ENCODE data around the gene HCFC1R1.
A peak's percentile ranks its signal among the peaks of the same experiment; 100 is the strongest.

HCFC1R1 gene

GRCh38 chr16:2980227-2981176 is 43.2 kb downstream of the HCFC1R1 start, which contains the start of gene PKMYT1:
PKMYT1 (minus strand) TSS chr16:2980446; CDS start chr16:2979657, 789 bp downstream.
- DNase-seq (ENCODE audit: insufficient read length, low spot score) (peak; percentile 100), FAIRE-seq (peak; percentile 98)
- peak; percentile 81 for TF ChIP-seq POLR2A (IDR thresholded peaks at IDR 0.05; ENCODE audit: low read depth, low read length)
- no peak for TF ChIP-seq PAX5 (IDR thresholded peaks at IDR 0.05; ENCODE audit: insufficient read depth, low read length, severe bottlenecking)
- TF ChIP-seq POU2F2 (IDR thresholded peaks at IDR 0.05; ENCODE audit: low read depth, low read length) = no peak
- TF ChIP-seq TAF1 (IDR thresholded peaks at IDR 0.05; ENCODE audit: low read depth, low read length) = peak; percentile 56; the same call in 1 of the 2 replicates
- TF ChIP-seq POLR2AphosphoS5 (IDR thresholded peaks at IDR 0.05; ENCODE audit: low read depth, low read length) = peak; percentile 79; the same call in 1 of the 2 replicates
- no peak for TF ChIP-seq SPI1 (IDR thresholded peaks at IDR 0.05; ENCODE audit: low read depth, low read length)

- DNase-seq (ENCODE audit: insufficient read length, low spot score) (no peak), FAIRE-seq (peak; percentile 16)
- TF ChIP-seq POU2F2 (IDR thresholded peaks at IDR 0.05; ENCODE audit: low read depth, low read length) (no peak), SPI1 (IDR thresholded peaks at IDR 0.05; ENCODE audit: low read depth, low read length) (no peak), POLR2AphosphoS5 (IDR thresholded peaks at IDR 0.05; ENCODE audit: low read depth, low read length) (no peak), TAF1 (IDR thresholded peaks at IDR 0.05; ENCODE audit: low read depth, low read length) (no peak), POLR2A (IDR thresholded peaks at IDR 0.05; ENCODE audit: low read depth, low read length) (no peak), PAX5 (IDR thresholded peaks at IDR 0.05; ENCODE audit: insufficient read depth, low read length, severe bottlenecking) (no peak)
Measured at GRCh38 chr16:2979669-2980226, 44.0 kb downstream of the HCFC1R1 start.

GRCh38 chr16:2977440-2977839 is 46.3 kb downstream of the HCFC1R1 start:
- FAIRE-seq (no peak), DNase-seq (ENCODE audit: insufficient read length, low spot score) (no peak)
- TF ChIP-seq PAX5 (IDR thresholded peaks at IDR 0.05; ENCODE audit: insufficient read depth, low read length, severe bottlenecking) (no peak), POU2F2 (IDR thresholded peaks at IDR 0.05; ENCODE audit: low read depth, low read length) (no peak), POLR2AphosphoS5 (IDR thresholded peaks at IDR 0.05; ENCODE audit: low read depth, low read length) (no peak), TAF1 (IDR thresholded peaks at IDR 0.05; ENCODE audit: low read depth, low read length) (no peak), SPI1 (IDR thresholded peaks at IDR 0.05; ENCODE audit: low read depth, low read length) (no peak), POLR2A (IDR thresholded peaks at IDR 0.05; ENCODE audit: low read depth, low read length) (no peak)

- DNase-seq (ENCODE audit: insufficient read length, low spot score) (no peak), FAIRE-seq (no peak)
- TF ChIP-seq POLR2AphosphoS5 (IDR thresholded peaks at IDR 0.05; ENCODE audit: low read depth, low read length) = no peak
- no peak for TF ChIP-seq POU2F2 (IDR thresholded peaks at IDR 0.05; ENCODE audit: low read depth, low read length)
- no peak for TF ChIP-seq TAF1 (IDR thresholded peaks at IDR 0.05; ENCODE audit: low read depth, low read length)
- TF ChIP-seq POLR2A (IDR thresholded peaks at IDR 0.05; ENCODE audit: low read depth, low read length) = no peak
- no peak for TF ChIP-seq PAX5 (IDR thresholded peaks at IDR 0.05; ENCODE audit: insufficient read depth, low read length, severe bottlenecking)
- no peak for TF ChIP-seq SPI1 (IDR thresholded peaks at IDR 0.05; ENCODE audit: low read depth, low read length)
Measured at GRCh38 chr16:2976673-2977072, 47.1 kb downstream of the HCFC1R1 start.

- FAIRE-seq = no peak
- TF ChIP-seq POU2F2 (IDR thresholded peaks at IDR 0.05; ENCODE audit: low read depth, low read length) (no peak), POLR2A (IDR thresholded peaks at IDR 0.05; ENCODE audit: low read depth, low read length) (no peak), PAX5 (IDR thresholded peaks at IDR 0.05; ENCODE audit: insufficient read depth, low read length, severe bottlenecking) (no peak), TAF1 (IDR thresholded peaks at IDR 0.05; ENCODE audit: low read depth, low read length) (no peak), POLR2AphosphoS5 (IDR thresholded peaks at IDR 0.05; ENCODE audit: low read depth, low read length) (no peak), SPI1 (IDR thresholded peaks at IDR 0.05; ENCODE audit: low read depth, low read length) (no peak)
- DNase-seq (ENCODE audit: insufficient read length, low spot score) = no peak
Measured at GRCh38 chr16:2976201-2976600, 47.5 kb downstream of the HCFC1R1 start.

- no peak for DNase-seq (ENCODE audit: insufficient read length, low spot score)
- TF ChIP-seq POU2F2 (IDR thresholded peaks at IDR 0.05; ENCODE audit: low read depth, low read length) = no peak
- no peak for TF ChIP-seq POLR2AphosphoS5 (IDR thresholded peaks at IDR 0.05; ENCODE audit: low read depth, low read length)
- no peak for TF ChIP-seq PAX5 (IDR thresholded peaks at IDR 0.05; ENCODE audit: insufficient read depth, low read length, severe bottlenecking)
- TF ChIP-seq POLR2A (IDR thresholded peaks at IDR 0.05; ENCODE audit: low read depth, low read length) = no peak
- TF ChIP-seq TAF1 (IDR thresholded peaks at IDR 0.05; ENCODE audit: low read depth, low read length) = no peak
- no peak for TF ChIP-seq SPI1 (IDR thresholded peaks at IDR 0.05; ENCODE audit: low read depth, low read length)
- no peak for FAIRE-seq
Measured at GRCh38 chr16:2975161-2975795, 48.5 kb downstream of the HCFC1R1 start.

GRCh38 chr16:2974319-2975056 is 49.3 kb downstream of the HCFC1R1 start:
- no peak for DNase-seq (ENCODE audit: insufficient read length, low spot score)
- FAIRE-seq = no peak
- TF ChIP-seq TAF1 (IDR thresholded peaks at IDR 0.05; ENCODE audit: low read depth, low read length) = no peak
- no peak; the same call in 1 of the 2 replicates for TF ChIP-seq POLR2AphosphoS5 (IDR thresholded peaks at IDR 0.05; ENCODE audit: low read depth, low read length)
- no peak for TF ChIP-seq POLR2A (IDR thresholded peaks at IDR 0.05; ENCODE audit: low read depth, low read length)
- no peak for TF ChIP-seq PAX5 (IDR thresholded peaks at IDR 0.05; ENCODE audit: insufficient read depth, low read length, severe bottlenecking)
- TF ChIP-seq SPI1 (IDR thresholded peaks at IDR 0.05; ENCODE audit: low read depth, low read length) = no peak
- TF ChIP-seq POU2F2 (IDR thresholded peaks at IDR 0.05; ENCODE audit: low read depth, low read length) = no peak

- no peak for TF ChIP-seq POU2F2 (IDR thresholded peaks at IDR 0.05; ENCODE audit: low read depth, low read length)
- TF ChIP-seq SPI1 (IDR thresholded peaks at IDR 0.05; ENCODE audit: low read depth, low read length) = no peak
- no peak for TF ChIP-seq POLR2AphosphoS5 (IDR thresholded peaks at IDR 0.05; ENCODE audit: low read depth, low read length)
- TF ChIP-seq POLR2A (IDR thresholded peaks at IDR 0.05; ENCODE audit: low read depth, low read length) = no peak; the same call in 1 of the 2 replicates
- no peak for TF ChIP-seq PAX5 (IDR thresholded peaks at IDR 0.05; ENCODE audit: insufficient read depth, low read length, severe bottlenecking)
- no peak for TF ChIP-seq TAF1 (IDR thresholded peaks at IDR 0.05; ENCODE audit: low read depth, low read length)
- FAIRE-seq (no peak), DNase-seq (ENCODE audit: insufficient read length, low spot score) (no peak)
Measured at GRCh38 chr16:2973605-2974318, 50.0 kb downstream of the HCFC1R1 start.

Measured in GM12891 (cell line).